Stimulated activated CD8-positive, alpha-beta memory T cell treated with anti-CD3 and anti-CD28 coated beads, Interleukin-4, amount 100 ng/mL, for 24 hours (primary cell): ENCODE measurements around the gene CASZ1.

Experiments
- DNase-seq: peaks from one replicate; pipeline ENCODE4 v3.0.0-alpha.2; 2020; ENCODE audit warnings: low read depth

CASZ1 gene

DNA sequence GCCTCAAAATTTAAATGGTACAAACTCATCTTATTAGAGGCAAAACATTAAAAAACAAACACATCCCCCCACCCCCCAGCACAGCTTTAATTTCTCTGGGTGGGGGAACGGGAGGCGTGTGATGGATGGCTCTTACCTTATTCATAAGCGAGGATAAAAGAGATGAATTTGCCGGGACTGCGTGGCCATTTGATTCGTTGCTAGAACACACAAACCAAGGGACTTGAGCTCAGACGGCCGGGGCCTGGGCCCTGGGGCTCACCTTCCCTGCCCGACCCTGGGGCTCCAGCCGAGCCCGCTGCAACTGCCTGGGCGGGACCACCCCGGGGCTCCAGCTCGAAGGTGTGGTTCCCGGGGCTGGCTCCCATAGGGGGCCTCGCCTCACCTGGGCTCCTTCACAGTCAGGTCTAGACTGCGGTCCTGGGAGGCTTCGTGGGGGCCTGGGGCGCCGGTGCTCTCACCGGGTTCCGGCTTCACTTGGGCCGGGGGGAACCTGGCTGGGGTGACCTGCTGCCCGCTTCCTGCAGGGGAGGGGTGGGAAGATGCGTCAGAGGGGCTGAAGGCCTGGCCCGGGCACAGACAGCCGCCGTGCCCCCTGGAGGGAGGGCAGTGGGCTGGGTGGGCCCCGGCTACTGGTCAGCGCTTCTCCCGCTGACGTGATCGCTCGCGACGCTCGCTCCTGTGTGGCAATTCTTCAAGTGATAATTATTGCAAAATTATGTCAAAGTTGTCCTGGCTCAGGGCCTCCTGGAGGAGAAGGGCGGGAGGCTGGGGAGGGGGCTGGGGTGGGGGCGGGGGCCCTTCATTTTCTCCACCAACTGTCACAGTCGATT, 145.7 kb downstream of the CASZ1 start:
- DNase-seq, result no peak

DNA sequence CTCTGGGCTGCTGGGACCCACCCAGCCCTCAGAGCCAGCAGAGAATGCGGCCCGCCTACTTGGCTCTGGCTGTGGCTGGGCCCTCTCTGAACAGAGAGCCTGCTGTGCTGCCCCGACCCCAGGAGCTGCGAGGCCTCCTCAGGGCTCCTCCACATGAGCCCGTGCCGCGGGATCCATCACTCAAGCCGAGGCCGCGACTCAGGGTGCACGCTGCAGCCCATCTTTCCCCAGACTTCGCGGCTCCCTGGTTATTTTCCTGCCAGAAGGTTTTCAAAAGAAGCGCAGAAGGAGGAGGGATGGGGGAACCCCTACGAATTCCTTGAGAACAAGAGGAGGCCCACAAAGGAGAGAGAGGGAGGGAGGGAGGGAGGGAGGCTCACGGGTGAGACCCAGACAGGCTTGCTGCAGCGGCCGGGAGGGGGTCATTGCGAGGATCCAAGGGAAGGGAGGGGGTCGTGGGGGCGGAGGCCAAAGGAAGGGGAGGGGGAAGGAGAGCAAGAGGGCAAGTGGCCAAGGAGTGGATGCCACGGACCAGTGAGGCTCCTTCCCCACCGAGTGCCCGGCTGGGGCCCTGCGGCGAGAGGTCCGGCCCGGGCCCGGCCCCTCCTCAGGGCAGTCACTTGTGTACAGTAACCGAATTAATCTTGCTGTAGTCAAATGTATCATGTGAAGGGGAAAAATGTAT, 146.8 kb downstream of the CASZ1 start:
- no peak for DNase-seq

DNA sequence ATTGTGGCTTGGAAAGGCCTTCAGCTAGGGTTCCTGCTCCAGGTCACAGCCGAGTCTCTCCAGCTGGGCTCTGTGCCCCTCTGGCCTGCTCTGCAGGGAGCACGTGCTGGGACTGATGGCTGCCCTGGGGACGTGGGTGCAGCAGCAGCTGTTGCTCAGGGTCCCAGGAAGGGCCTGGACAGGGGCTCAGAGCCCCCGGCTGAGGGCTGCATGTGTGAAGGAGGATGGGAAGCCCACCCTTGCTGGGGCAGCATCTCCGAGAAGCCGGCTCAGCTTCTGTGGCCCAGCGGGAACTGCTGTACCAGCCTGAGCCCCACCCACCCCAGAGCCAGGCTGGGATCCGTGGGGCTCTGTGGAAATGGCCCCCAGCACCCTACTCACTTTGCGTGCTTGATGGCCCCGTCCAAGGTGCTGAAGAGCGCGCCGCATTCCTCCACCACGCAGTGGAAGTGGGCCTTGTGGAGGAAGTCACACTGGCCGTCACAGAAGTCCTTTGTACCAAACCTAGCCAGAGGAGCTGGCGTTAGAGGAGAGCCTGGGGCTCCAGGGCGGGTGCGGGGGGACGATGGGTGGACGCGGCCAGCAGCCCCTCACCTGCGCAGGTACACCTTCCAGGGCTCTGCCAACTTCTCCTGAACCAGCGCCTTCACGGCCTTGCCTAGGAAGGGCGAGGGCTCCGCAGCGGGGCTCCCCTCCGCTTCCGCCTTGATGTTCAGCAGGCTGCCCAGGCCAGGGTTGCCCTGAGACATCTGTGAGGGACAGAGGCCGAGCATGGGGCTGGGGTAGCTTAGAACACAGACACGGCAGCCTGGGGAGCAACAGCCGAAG, 147.5 kb downstream of the CASZ1 start:
- no peak for DNase-seq

DNA sequence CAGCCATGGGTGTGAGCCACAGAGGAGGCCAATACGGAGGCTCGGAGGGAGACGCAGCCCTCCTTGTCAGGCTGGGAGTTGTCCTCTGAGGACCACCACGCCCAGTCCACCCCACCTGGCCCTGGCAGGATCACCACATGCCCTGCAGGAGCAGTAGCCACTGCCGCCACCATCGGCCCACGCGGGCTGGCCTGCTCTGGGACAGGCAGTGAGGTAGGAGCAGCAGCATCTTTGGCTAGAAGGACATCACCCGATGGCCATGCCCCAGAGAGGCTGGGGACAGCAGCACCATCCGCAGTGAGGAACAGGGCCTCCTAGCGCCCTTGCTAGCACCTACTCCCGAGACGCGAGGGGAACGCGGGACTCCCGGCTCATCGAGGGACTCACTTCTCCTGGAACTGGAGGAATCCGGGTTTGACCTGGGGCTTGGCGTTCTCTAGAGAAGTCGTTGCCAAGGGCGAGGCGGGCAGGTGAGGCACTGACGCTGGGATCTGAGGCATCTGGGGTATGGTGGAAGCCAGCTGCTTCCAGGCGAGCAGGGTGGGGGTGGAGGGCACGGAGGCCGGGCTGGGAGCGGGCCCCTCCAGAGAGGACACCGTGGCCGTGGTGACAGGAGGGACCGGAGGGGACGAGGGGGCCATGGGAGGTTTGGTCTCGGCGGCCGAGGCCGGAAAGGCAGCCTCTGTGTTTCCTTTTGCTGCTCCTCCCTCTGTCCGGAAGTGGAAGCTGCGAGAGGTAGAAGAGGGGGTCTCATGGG, 148.9 kb downstream of the CASZ1 start:
- DNase-seq, result no peak

DNA sequence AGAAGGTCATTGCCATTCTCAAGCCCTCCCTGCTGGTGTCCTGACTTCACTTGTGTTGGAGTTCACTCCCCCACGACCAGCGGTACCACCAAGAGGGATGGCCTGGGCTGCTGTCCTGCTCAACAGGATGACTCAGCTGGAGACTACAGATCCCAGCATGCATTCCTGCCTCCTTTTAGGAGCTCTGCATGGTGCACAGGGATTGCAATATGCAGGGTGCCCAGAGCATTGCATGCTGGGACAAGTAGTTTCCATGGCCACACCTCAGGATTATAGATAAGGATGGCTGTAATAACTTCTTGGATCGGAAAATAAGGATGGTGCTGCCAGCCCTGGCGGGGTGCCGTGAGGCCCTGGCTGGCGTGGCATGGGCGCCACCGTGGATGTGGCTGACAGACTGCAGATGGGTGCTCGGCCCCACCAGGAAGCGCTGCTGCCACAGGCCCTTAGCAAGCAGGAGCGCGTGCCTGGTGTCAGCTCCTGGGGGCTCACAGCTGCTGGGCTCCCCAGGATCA, 150.0 kb downstream of the CASZ1 start:
- DNase-seq, result no peak

DNA sequence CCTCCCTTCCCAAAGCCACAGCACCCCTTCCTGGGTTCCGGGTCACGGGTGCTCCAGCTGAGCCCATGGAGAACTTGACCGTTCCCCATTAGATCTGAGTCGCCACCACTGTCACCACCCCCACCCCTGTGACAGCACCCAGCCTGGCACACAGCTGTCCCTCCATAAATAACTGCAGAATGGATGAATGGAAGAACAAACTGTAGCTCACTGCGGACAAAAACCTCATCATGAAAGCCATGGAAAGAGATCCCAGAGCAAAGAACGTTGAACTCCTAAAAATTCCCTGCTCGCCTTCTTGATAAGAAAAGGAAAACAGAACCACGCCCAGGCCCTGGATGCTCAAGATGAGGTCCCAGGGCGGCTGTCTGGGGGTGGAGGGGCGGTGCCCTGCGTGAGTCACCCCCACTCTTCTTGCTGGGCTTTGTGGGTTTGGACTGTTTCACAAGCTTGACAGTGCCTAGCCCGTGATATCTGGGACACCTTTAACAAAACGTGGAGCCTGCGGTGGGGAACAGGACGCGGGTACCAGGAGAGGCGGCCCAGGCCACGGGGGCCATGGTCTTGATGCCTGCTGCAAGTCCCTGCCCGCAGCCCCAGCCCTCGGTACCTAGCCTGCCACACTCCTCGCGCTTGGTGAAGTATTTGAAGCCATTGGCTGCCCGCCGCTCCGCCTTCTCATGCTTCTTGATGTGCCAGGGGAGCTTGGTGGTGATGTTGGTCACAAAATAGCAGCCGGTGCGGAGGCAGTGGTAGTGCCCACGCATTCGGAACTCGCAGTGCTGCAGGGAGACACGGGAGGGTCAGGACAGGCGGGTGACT, 151.9 kb downstream of the CASZ1 start:
- DNase-seq, result no peak

DNA sequence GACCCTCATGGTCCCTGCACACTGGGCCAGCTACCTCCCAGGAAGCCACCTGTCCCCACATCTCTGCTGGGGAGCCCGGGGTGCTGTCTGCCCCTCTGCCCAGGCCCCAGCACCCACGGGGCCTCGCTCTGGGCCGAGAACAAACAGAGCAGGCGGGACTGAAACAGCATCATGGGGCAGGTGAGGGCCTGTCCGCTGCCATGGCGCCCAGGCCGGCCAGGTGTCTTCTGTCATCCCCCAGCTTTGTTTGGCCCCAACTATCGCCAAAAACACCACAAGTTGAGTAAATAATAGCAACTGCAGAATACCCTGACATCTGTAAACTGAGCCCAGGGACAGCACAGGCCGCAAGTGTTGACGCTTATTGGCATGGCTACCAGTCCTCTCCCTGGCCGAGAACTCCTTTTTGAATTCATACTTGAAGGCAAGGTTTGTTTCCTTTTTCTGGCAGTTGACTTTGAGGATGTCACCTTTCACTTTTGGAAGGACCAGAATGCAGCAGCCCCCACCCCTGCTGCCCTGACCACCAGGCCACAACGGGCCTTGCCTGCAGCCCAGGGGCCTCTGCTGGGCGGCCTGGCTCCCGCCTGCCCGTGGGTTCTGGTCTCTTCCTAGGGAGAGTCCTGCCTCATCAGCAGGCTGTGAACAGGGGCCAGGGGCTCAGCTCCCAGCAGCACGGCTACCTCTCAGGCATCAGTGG, 152.7 kb downstream of the CASZ1 start:
- DNase-seq, result no peak

DNA sequence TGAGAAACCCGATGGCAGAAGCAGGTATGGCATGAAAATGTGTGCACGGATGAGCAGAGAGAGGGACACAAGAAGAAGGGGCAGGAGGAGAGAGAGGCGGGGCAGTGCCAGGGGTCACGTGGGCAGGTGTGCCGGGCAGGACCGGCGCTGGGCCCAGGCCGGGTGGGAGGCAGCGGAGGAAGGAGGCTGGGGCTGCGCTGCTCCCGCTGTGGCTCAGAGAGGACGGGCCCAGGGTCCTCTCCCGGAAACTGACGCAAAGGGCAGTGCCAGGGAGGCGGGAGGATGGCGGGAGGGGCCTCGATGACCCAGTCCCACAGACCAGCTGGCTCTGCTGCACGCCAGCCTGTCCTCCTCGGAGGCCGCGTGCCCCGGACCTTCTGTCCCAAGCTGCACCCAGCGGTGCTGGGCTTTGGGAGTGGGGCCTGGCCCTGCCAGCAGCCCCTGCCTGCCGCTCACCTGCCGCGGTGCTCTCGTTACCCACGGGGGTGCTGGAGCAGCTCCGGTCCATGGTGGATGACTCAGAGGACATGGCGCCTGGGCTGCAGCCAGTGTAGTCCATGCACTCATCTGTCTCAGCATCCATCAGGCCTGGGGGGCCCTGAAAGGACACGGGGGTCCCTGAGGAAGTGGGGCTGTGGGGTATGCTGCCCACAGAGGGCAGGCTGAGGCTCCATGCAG, 153.9 kb downstream of the CASZ1 start:
- no peak for DNase-seq

DNA sequence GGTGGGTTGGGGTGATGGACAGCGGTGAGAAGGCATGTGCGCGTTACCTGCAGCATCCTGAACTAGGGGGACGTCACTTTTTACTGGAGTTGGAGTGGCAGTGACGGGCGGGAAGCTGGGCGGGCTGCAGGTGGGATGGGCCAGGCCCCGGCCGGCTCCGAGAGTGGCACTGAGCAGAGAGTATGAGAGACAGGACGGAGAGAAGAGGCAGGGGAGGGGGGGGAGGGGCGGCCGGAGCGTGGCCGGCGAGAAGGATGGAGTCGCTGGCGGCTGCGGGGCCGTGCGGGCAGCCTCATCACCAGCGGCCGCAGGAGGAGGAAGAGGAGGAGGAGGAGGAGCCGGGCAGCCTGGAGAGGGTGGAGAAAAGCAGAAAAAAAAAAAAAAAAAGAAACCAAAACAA, 154.5 kb downstream of the CASZ1 start:
- no peak for DNase-seq

DNA sequence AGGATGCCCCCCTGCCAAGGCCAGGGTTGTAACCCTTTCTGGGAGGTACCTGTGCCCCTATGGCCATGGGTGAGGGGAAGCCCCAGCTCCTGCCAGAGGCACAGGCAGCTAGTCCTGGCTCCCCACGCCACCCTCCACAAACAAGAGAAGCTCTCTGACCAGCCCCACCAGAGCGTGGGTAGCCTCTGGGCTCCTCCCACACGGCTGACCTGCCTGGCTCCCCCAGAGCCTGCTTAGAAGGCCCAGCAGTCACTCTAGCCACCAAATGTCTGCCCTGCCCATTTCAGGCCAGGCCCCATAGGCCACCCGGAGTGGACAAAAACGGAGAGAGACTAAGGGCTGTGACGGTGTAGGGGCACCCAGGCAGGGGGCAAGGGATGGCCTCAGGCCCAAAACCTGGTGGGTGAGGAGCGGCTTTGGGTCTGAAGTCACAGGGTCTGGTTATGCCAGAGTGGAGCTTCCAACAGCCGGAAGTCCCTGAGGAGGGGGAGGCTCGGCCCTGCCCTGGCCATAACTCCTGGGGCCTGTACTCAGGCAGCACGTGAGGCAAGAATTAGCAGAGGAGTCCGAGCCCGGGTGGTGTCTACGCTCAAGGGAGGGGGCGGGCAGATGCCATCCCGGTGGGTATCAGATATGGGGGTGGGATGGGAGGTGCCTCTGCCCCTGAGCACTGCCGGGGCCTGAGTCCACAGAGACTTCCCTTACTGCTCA, 155.4 kb downstream of the CASZ1 start:
- DNase-seq, result no peak

DNA sequence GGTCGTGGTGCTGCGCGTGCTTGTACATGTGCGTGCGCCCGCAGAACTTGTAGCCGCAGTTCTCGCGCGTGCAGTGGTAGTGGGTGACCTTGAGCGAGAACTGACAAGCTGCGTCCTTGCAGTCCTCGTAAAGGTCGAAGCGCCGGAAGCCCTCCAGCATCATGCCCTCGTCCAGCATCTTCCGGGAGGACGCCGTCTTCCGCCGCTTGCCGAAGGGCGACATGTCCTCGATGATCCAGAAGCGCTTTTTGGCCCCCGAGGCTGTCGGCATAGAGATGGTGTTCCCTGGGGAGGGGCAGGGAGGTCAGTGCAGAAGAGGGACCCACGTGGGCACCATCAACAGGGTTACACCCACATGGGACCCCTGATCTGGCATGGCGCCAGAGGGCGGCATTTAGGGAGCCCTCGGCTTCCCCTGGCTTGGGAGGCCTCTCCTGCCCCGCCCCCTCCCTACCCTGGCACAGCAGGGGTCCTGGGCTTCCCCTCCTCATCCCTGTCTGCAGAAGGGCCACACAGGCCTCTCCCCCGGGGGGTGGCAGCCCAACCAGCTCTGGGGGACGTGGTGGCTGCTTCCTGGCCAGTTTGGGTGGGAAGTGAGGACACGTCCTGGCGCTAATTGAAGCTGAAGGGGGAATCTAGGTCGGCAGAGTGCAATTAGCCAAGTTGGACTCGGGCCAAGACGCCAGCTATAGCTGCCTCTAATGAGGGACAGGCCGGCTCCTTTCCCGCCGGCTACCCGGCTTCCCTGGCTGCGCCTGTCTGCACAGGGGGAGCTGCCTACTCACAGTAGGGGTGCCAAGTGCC, 156.5 kb downstream of the CASZ1 start:
- DNase-seq, result no peak

DNA sequence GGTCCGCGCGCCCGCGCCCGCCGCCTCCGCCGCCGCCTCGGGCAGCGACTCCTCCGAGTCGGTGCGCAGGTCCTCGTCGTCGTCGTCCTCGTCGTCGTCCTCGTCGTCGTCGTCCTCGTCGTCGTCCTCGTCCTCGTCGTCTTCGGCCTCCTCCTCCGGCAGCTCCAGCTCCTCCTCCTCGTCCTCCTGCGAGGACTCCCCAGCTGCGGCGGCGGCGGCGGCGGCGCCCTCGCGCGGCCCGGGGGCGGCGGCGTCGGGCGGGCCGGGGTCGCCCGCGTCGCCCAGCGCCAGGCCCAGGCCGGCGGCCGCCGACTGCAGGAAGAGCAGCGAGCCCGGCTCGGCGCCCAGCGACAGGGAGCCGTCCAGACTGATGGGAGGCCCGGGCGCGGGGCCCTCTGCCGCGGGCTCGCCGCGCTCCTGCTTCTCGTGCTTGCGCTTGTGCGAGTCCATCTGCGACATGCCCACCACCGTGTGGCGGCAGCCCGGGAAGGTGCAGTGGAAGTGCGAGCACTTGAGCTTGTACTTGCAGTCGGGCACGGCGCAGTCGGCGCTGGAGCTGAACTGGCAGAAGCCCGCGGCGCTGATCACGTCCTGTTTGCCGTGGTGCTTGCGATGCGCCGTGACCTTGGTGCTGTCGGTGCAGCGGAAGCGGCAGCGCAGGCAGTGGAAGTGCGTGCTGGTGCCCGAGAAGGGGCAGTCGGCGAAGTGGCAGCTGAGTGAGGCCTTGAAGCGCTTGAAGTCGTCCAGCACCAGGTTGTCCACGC, 157.3 kb downstream of the CASZ1 start:
- DNase-seq, result no peak

DNA sequence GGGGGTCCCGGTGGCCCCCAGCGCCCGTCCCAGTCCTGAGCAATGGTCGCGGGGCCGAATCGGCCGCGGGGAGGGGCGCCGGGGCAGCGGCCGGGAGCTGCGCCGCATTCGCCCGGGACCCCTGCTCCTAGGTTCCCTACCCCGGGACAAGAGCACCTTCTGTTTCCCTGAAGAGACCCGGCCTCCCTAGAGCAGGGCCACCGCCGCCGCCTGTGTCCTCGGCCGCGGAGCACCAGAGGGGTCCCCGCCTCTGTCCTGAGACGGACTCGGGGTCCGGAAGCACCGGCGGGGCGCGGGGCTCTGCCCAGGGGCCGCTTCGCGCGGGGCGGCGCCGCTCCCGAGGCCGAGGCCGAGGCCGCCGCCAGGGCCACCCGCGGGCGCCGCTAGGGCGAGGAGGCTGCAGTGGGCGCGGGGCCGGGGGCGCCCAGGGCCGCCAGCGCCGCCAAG, 157.9 kb downstream of the CASZ1 start:
- no peak for DNase-seq

DNA sequence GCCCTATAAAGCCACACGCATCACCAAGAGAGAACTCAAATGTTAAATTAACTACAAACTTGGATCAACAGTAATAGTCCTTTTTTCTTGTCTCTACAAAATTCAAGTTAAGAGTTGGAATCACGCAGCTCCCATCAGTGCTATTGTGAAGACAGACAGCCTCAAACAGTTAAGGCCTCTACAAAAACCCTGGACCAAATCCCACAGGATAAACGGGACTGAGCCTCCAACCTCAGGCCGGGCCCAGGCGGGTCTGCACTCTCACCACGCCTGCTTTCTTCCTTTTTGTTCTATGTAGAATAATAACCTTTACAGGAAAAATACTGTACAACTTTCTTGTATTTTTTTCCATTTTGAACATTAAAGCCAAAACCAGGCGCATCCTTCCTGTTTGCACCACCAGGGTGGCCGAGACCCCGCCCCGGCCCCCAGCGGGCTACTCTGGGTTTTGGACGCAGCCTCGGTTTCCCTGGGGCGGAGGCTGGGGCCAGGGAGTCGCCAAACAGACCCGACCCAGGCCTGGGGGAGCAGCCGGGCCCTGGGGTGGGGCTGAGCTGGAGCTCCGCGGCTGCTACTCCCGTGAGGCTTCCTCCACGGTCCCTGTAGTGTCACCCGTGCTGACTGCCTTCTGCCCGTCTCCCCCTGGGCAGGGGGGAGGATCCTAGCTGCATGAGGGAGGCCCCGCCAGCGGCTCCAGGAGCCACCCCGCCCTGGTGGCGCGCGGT, 158.4 kb downstream of the CASZ1 start:
- no peak for DNase-seq

DNA sequence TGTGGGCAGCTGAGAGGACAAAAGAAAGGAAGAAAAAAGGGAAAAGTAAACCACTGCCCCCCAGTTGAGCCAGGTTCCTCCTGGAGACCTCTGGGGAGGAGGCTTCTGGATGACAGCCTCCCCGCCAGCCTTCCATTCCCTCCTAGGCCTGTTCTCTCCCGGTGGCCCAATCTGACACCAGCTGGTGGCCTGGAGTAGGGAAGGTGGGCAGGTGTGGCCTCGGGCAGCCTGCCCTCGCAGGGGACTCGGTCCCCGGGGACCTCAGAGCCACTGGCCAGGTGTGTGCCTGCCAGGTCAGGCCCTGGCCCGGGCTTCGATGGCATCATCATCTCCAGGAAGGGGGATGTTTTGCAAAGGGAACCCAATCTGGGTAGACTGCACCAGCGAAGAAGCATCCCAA, 159.0 kb downstream of the CASZ1 start:
- DNase-seq, result no peak

DNA sequence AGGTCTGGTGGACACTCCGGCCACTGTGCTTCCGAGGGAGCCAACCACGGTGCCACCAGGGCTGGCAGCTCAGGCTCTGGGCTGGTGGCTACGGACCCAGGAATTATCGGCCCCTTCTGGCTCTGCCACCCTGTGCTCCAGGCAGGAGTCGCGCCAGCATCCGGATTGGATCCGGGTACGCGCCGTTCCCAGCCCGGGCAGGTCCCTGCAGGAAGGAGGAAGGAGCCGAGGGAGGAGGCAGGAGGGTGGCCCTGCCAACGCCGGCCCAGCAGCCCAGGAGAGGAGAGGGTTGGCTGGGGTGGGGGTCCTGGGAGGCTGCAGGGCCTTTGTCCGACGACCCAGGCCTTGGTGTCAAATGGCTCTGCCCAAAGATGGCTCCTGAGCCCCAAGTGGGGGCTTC, 160.5 kb downstream of the CASZ1 start:
- DNase-seq, result no peak
